PC-9 (cell line): Measurements from ENCODE around the gene PTGER3. TPM values are rescaled to one million over a fixed set of nuclear protein-coding genes. Genes with fewer than 3 reads are reported as not detected.

Experiments
- BruUV-seq: library from RNA; stranded (reverse); fragments of 400-500 nt; replicated peaks from 2 replicates; lab custom pipeline; 2021; lab: Mats Ljungman, UMichigan
- CTCF ChIA-PET: fragments of 300-600 bp; sonication (Branson Sonifier 250); formaldehyde crosslinking; loops from one replicate; lab custom pipeline; 2022; ENCODE audit warnings: antibody characterized with exemption; lab: Charles Lee
- POLR2A ChIA-PET: fragments of 300-600 bp; sonication (Branson Sonifier 250); formaldehyde crosslinking; loops from one replicate; lab custom pipeline; 2022; ENCODE audit warnings: antibody characterized with exemption; ENCODE audit not compliant: unreplicated experiment; lab: Charles Lee
- DNase-seq, 2 experiments: peaks; one replicate each; pipeline versions ENCODE4 v3.0.0 to v3.0.0-alpha.2; 2015 to 2022; ENCODE audit warnings: mixed read lengths in 1 of 2
- H2AFZ ChIP-seq: fragments of 200-600 bp; sonication (generic); 2 replicates; pipeline ENCODE4 v1.8.1; 2017; ENCODE audit warnings: antibody characterized with exemption
- H3F3A ChIP-seq: fragments of 200-600 bp; sonication (generic); 2 replicates; pipeline ENCODE4 v1.8.1; 2017; ENCODE audit warnings: antibody characterized with exemption, mild to moderate bottlenecking, low read depth; ENCODE audit not compliant: insufficient read depth
- H3K27ac ChIP-seq: fragments of 200-600 bp; sonication (generic); 2 replicates; pipeline ENCODE4 v1.6.1; 2016; ENCODE audit warnings: mixed run types
- H3K27me3 ChIP-seq: fragments of 200-600 bp; sonication (generic); 2 replicates; pipeline ENCODE4 v1.6.1; 2016; ENCODE audit warnings: low read depth, mixed run types; ENCODE audit not compliant: insufficient read depth
- H3K36me3 ChIP-seq: fragments of 200-600 bp; sonication (generic); 2 replicates; pipeline ENCODE4 v1.6.1; 2016; ENCODE audit warnings: low read depth, mixed run types
- H3K4me1 ChIP-seq: fragments of 200-600 bp; sonication (generic); replicated peaks from 2 replicates; pipeline ENCODE4 v1.6.1; 2016; ENCODE audit warnings: mixed run types; ENCODE audit not compliant: insufficient read depth
- H3K4me2 ChIP-seq: fragments of 200-600 bp; sonication (generic); 2 replicates; pipeline ENCODE4 v1.6.1; 2017; ENCODE audit warnings: mixed run types
- H3K4me3 ChIP-seq: fragments of 200-600 bp; sonication (generic); 2 replicates; pipeline ENCODE4 v1.6.1; 2016; ENCODE audit warnings: mixed run types
- H3K79me2 ChIP-seq: fragments of 200-600 bp; sonication (generic); 2 replicates; pipeline ENCODE4 v1.6.1; 2017; ENCODE audit warnings: low read depth, mixed run types
- H3K9me2 ChIP-seq: fragments of 200-600 bp; sonication (generic); 2 replicates; pipeline ENCODE4 v1.8.1; 2017; ENCODE audit warnings: mild to moderate bottlenecking; ENCODE audit not compliant: insufficient read depth
- H3K9me3 ChIP-seq: fragments of 200-600 bp; sonication (generic); 2 replicates; pipeline ENCODE4 v1.8.1; 2016; ENCODE audit warnings: low read depth; ENCODE audit not compliant: insufficient read depth
- H4K20me1 ChIP-seq: fragments of 200-600 bp; sonication (generic); 2 replicates; pipeline ENCODE4 v1.8.1; 2017; ENCODE audit not compliant: insufficient read depth
- CTCF ChIP-seq: fragments of 200-600 bp; sonication (generic); conservative IDR thresholded peaks from 2 replicates; pipeline ENCODE4 v1.6.1; 2017; ENCODE audit warnings: mixed run types, antibody characterized with exemption, mild to moderate bottlenecking, moderate library complexity
- EZH2 ChIP-seq: fragments of 200-600 bp; sonication (generic); IDR thresholded peaks from 2 replicates; pipeline ENCODE4 v1.8.0; 2017; ENCODE audit warnings: antibody characterized with exemption, low read depth
- intact Hi-C: fragments of 100-400 bp; cut with micrococcal nuclease; formaldehyde crosslinking; loops from one replicate; pipeline ENCODE4 v1.10.0; 2022; ENCODE audit not compliant: unreplicated experiment
- total RNA-seq: library from RNA; stranded (reverse); gene quantifications from 2 replicates; pipeline ENCODE4 v1.2.3, GENCODE V29; 2021

PTGER3 gene
- total RNA-seq, 1 experiment from 2014 or later: 0.13 TPM

DNA sequence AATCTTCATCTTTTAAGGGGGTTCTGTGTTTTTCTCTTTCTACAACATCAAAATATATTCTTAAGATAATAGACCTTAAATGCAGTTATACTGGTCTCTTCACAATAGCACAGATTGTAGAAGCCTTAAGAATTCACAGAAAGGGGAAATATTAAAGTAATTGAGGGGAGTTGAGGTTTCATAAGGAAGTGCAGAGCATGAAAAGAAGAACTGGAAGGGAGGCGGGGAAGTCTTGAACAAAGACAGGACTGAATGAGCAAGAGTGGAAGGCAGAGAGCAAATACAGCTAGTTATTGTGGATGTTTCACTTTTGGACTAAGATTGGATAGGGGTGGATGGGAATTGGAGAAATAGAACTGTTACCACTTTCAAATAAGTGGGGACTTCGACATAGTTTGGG, 67.7 kb downstream of the PTGER3 start:
- H3K4me1 ChIP-seq: no peaks in the 10 kb centered on the region
- no peaks in the 10 kb centered on the region for H4K20me1 ChIP-seq
- no peaks in the 10 kb centered on the region for H3K9me3 ChIP-seq
- H2AFZ ChIP-seq: no peak overlapping the region
- no peaks in the 10 kb centered on the region for H3K79me2 ChIP-seq
- no peak overlapping the region for H3K4me3 ChIP-seq
- H3K27ac ChIP-seq: no peak overlapping the region
- ChIA-PET CTCF (no interaction called here), POLR2A (no interaction called here)
- no peak overlapping the region for H3K4me2 ChIP-seq
- no peaks in the 10 kb centered on the region for H3F3A ChIP-seq
- intact Hi-C loops: no loop called here
- no peaks in the 10 kb centered on the region for H3K9me2 ChIP-seq
- no peaks in the 10 kb centered on the region for H3K27me3 ChIP-seq
- no TSS peak for BruUV-seq
- no peak for TF ChIP-seq CTCF
- no peak for TF ChIP-seq EZH2
- no peaks in the 10 kb centered on the region for H3K36me3 ChIP-seq
- DNase-seq: no peak

DNA sequence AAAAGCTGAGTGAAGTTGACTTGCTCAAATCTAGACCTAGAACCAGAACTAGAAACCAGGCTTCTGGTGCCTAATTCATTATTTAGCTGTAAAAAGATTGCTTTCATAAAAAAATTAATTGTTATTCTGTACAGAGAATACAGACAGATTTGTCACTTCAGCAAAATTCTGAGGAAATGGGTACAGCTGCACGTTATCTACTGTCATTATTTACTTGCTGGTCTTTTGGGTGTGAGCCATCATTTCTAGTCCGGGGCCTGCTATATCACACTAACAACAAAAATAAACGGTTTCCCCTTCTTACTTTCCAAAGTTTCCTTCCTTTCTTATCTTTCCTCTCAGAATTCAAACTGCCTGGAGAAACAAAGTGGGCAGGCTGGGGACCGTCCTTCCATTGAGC, 68.3 kb downstream of the PTGER3 start:
- Histone ChIP-seq H3K4me3 (no peak overlapping the region), H3K79me2 (no peaks in the 10 kb centered on the region), H3K9me3 (no peaks in the 10 kb centered on the region), H3K27me3 (no peaks in the 10 kb centered on the region), H3F3A (no peaks in the 10 kb centered on the region), H2AFZ (no peak overlapping the region), H3K4me2 (no peak overlapping the region), H4K20me1 (no peaks in the 10 kb centered on the region), H3K27ac (no peak overlapping the region), H3K4me1 (no peaks in the 10 kb centered on the region), H3K9me2 (no peaks in the 10 kb centered on the region), H3K36me3 (no peaks in the 10 kb centered on the region)
- no TSS peak for BruUV-seq
- ChIA-PET CTCF (no interaction called here), POLR2A (no interaction called here)
- intact Hi-C loops: no loop called here
- DNase-seq: no peak
- TF ChIP-seq EZH2 (no peak), CTCF (no peak)

DNA sequence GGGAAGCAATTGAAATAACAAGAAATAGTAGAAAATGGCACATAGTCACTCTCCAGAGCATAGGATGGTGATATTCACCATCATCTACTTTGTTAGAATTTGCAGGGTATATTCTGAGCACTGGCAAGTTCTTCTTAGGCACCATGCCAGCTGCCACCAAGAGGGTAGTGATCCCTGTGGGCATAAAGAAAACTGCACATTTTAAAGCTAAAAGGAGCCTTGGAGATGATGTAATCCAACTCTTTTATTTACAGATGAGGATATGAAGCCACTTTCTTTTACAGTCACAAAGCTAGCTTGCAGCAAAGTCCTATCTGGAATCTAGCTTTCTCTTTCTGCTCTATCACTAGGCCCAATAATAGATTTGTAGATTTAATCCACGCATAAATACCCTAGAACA, 69.0 kb downstream of the PTGER3 start:
- Histone ChIP-seq H3K4me1 (no peaks in the 10 kb centered on the region), H3K36me3 (no peaks in the 10 kb centered on the region), H3K4me3 (no peak overlapping the region), H3K9me2 (no peaks in the 10 kb centered on the region), H3K4me2 (no peak overlapping the region), H3K27ac (no peak overlapping the region), H3K9me3 (no peaks in the 10 kb centered on the region), H3K27me3 (no peaks in the 10 kb centered on the region), H2AFZ (no peak overlapping the region), H4K20me1 (no peaks in the 10 kb centered on the region), H3K79me2 (no peaks in the 10 kb centered on the region), H3F3A (no peaks in the 10 kb centered on the region)
- no TSS peak for BruUV-seq
- intact Hi-C loops: no loop called here
- no peak for DNase-seq
- ChIA-PET POLR2A (no interaction called here), CTCF (no interaction called here)
- TF ChIP-seq CTCF: no peak
- TF ChIP-seq EZH2: no peak
